IMR-90 (cell line): ENCODE results near the gene THSD8. TPM values are rescaled to one million over a fixed set of nuclear protein-coding genes. Genes with fewer than 3 reads are reported as not detected.

Experiments used
- ATAC-seq: fragments of 200-7000 bp; cut with Tn5 transposase; 2 replicates; pipeline ENCODE4 v1.9.1; 2020; ENCODE audit warnings: low read depth, mild to moderate bottlenecking, moderate library complexity
- BruUV-seq: library from RNA; stranded (reverse); fragments of 400-500 nt; replicated peaks from 2 replicates; lab custom pipeline; 2021; lab: Mats Ljungman, UMichigan
- CTCF ChIA-PET: fragments of 300-600 bp; formaldehyde crosslinking; extraction: SDS; loops from one replicate; lab custom pipeline; 2021; ENCODE audit warnings: antibody characterized with exemption; lab: Yijun Ruan, JAX
- POLR2A ChIA-PET: fragments of 300-600 bp; sonication (Branson Sonifier 250); formaldehyde crosslinking; loops from one replicate; lab custom pipeline; 2022; ENCODE audit warnings: antibody characterized with exemption; ENCODE audit not compliant: unreplicated experiment; lab: Charles Lee
- DNase-seq: peaks from one replicate; pipeline ENCODE4 v3.0.0; 2013
- H2AFZ ChIP-seq: replicated peaks from 2 replicates; pipeline ENCODE3; 2013; ENCODE audit warnings: low read length, mild to moderate bottlenecking; ENCODE audit not compliant: poor library complexity
- H2AK5ac ChIP-seq: 2 replicates; pipeline ENCODE4 v1.6.1; 2013; ENCODE audit warnings: low read depth, low read length, inconsistent platforms
- H2AK9ac ChIP-seq: replicated peaks from 2 replicates; pipeline ENCODE3; 2013; ENCODE audit warnings: mild to moderate bottlenecking, low read depth, low read length, moderate library complexity; ENCODE audit not compliant: poor library complexity
- H2BK120ac ChIP-seq: 2 replicates; pipeline ENCODE4 v1.6.1; 2013; ENCODE audit warnings: low read depth, low read length, inconsistent platforms
- H2BK15ac ChIP-seq: 3 replicates; pipeline ENCODE4 v1.6.1; 2013; ENCODE audit warnings: low read depth, low read length, inconsistent platforms
- H2BK20ac ChIP-seq: 2 replicates; pipeline ENCODE4 v1.6.1; 2013; ENCODE audit warnings: low read depth, mild to moderate bottlenecking, inconsistent platforms, low read length, moderate library complexity
- H2BK5ac ChIP-seq: 2 replicates; pipeline ENCODE4 v1.6.1; 2013; ENCODE audit warnings: mild to moderate bottlenecking, low read depth, low read length, inconsistent platforms; ENCODE audit not compliant: poor library complexity, severe bottlenecking
- H3K14ac ChIP-seq: replicated peaks from 2 replicates; pipeline ENCODE4 v1.6.1; 2013; ENCODE audit warnings: low read depth, low read length, inconsistent platforms
- H3K18ac ChIP-seq: 2 replicates; pipeline ENCODE4 v1.6.1; 2013; ENCODE audit warnings: low read depth, low read length, control low read depth
- H3K23ac ChIP-seq: 2 replicates; pipeline ENCODE4 v1.6.1; 2013; ENCODE audit warnings: low read depth, low read length, inconsistent platforms
- H3K27ac ChIP-seq: 2 replicates; pipeline ENCODE4 v1.5.1; 2013; ENCODE audit warnings: mild to moderate bottlenecking, control low read depth, low read length; ENCODE audit not compliant: insufficient read depth
- H3K27me3 ChIP-seq: 2 replicates; pipeline ENCODE4 v1.6.1; 2013; ENCODE audit warnings: low read length; ENCODE audit not compliant: control insufficient read depth, insufficient read depth
- H3K36me3 ChIP-seq: 2 replicates; pipeline ENCODE4 v1.6.1; 2013; ENCODE audit warnings: low read length, mixed read lengths; ENCODE audit not compliant: control insufficient read depth, insufficient read depth
- H3K4ac ChIP-seq: 2 replicates; pipeline ENCODE4 v1.6.1; 2013; ENCODE audit warnings: low read depth, low read length, inconsistent platforms
- H3K4me1 ChIP-seq: 2 replicates; pipeline ENCODE4 v1.6.1; 2013; ENCODE audit warnings: low read length, mixed read lengths; ENCODE audit not compliant: control insufficient read depth, insufficient read depth
- H3K4me2 ChIP-seq: 2 replicates; pipeline ENCODE4 v1.6.1; 2013; ENCODE audit warnings: low read depth, mild to moderate bottlenecking, control low read depth, low read length, moderate library complexity
- H3K4me3 ChIP-seq: 2 replicates; pipeline ENCODE4 v1.5.1; 2013; ENCODE audit warnings: low read depth, mild to moderate bottlenecking, control low read depth, low read length, moderate library complexity; ENCODE audit not compliant: insufficient read depth
- H3K56ac ChIP-seq: 2 replicates; pipeline ENCODE4 v1.6.1; 2013; ENCODE audit warnings: low read length, inconsistent platforms; ENCODE audit not compliant: insufficient read depth; ENCODE audit errors: extremely low read depth
- H3K79me1 ChIP-seq, 2 experiments: 2 replicates each; pipeline ENCODE4 v1.6.1; 2013; ENCODE audit warnings: low read length in 2 of 2, inconsistent platforms in 1 of 2, low read depth in 1 of 2
- H3K9ac ChIP-seq: 2 replicates; pipeline ENCODE4 v1.6.1; 2013; ENCODE audit warnings: low read depth, low read length, control low read depth
- H3K9me1 ChIP-seq: 2 replicates; pipeline ENCODE4 v1.6.1; 2013; ENCODE audit warnings: low read length, inconsistent platforms; ENCODE audit not compliant: insufficient read depth
- H3K9me3 ChIP-seq: 2 replicates; pipeline ENCODE4 v1.6.1; 2013; ENCODE audit warnings: low read length; ENCODE audit not compliant: control insufficient read depth, insufficient read depth
- H4K20me1 ChIP-seq: 2 replicates; pipeline ENCODE4 v1.6.1; 2013; ENCODE audit warnings: low read length, inconsistent platforms; ENCODE audit not compliant: insufficient read depth
- H4K5ac ChIP-seq: 2 replicates; pipeline ENCODE4 v1.6.1; 2013; ENCODE audit warnings: mild to moderate bottlenecking, low read depth, low read length, control low read depth
- H4K8ac ChIP-seq, 2 experiments: 2 replicates each; pipeline ENCODE4 v1.6.1; 2013; ENCODE audit warnings: low read depth in 2 of 2, low read length in 2 of 2, control low read depth in 1 of 2, inconsistent platforms in 1 of 2
- H4K91ac ChIP-seq: 2 replicates; pipeline ENCODE4 v1.6.1; 2013; ENCODE audit warnings: low read depth, low read length, inconsistent platforms; ENCODE audit not compliant: insufficient read depth
- MAFK ChIP-seq: IDR thresholded peaks from 2 replicates; pipeline ENCODE4 v1.6.1; 2012; ENCODE audit warnings: low read depth, low read length, improper control_type of control experiment
- RCOR1 ChIP-seq: IDR thresholded peaks from 2 replicates; pipeline ENCODE4 v1.6.1; 2012; ENCODE audit warnings: mild to moderate bottlenecking, low read length, improper control_type of control experiment; ENCODE audit not compliant: insufficient replicate concordance
- WGBS, 2 experiments: methylation state at CpG; one replicate each; pipeline versions ENCODE4 v1.1.5 to v1.1.7; 2013; ENCODE audit warnings: missing lambda C conversion rate in 2 of 2; ENCODE audit not compliant: insufficient read length in 1 of 2; ENCODE audit errors: extremely low coverage in 2 of 2; 5-methylcytosine and 5-hydroxymethylcytosine counted together
- dilution Hi-C: fragments of 300-500 bp; cut with HindIII; formaldehyde crosslinking; loops from one replicate; pipeline ENCODE4 v1.14.3; 2018; ENCODE audit warnings: low sequenced_read_pairs; ENCODE audit not compliant: unreplicated experiment
- in situ Hi-C: fragments of 300-500 bp; cut with MboI; formaldehyde crosslinking; loops from 3 replicates; pipeline ENCODE4 v1.14.3; 2019; ENCODE audit warnings: low sequenced_read_pairs, inconsistent platforms, mixed read lengths
- intact Hi-C: fragments of 100-400 bp; cut with micrococcal nuclease; formaldehyde crosslinking; loops from 2 replicates; pipeline ENCODE4 v1.10.0; 2022
- polyA plus RNA-seq, 3 experiments: library from polyadenylated mRNA; depleted of rRNA; stranded (reverse); fragments of >200 nt; gene quantifications; 2 replicates each; pipeline ENCODE4 v1.2.3, GENCODE V29; 2012; ENCODE audit warnings: low replicate concordance in 1 of 3
- total RNA-seq: library from RNA; depleted of rRNA; stranded (reverse); fragments of >200 nt; gene quantifications from 2 replicates; pipeline ENCODE4 v1.2.3, GENCODE V29; 2012
- TF ChIP-seq, protein P1 (sequence below): fragments of 150-350 bp; IDR thresholded peaks from 2 replicates; pipeline ENCODE4 v1.6.1; 2016; ENCODE audit warnings: low read depth, mild to moderate bottlenecking, low read length, moderate library complexity, borderline replicate concordance

The THSD8 gene
- total and polyA plus RNA-seq, 2 of the 4 experiments (the other 2 are of a cell fraction): 0.68 TPM; not detected in 1

GRCh38 chr19:12833418-12833737, 31.5 kb downstream of the THSD8 start:
- Histone ChIP-seq H2AK9ac (no peak overlapping the region), H3K18ac (no peak overlapping the region)
- POLR2A ChIA-PET: no interaction called here

More at GRCh38 chr19:12833418-12833737, 31.5 kb downstream of the THSD8 start:
- Histone ChIP-seq H3K56ac (no peak overlapping the region), H2BK120ac (no peak overlapping the region), H3K4me3 (no peak overlapping the region), H2BK20ac (no peak overlapping the region), H3K79me1 (no peaks in the 10 kb centered on the region), H3K9me3 (no peaks in the 10 kb centered on the region; the same call in 1 of the 2 replicates), H4K20me1 (peaks cover 21% of the 10 kb centered on the region), H3K14ac (no peak overlapping the region), H3K4me1 (peaks cover 3% of the 10 kb centered on the region; the same call in 1 of the 2 replicates), H4K91ac (no peak overlapping the region), H4K5ac (no peak overlapping the region), H4K8ac (no peak overlapping the region), H3K23ac (no peak overlapping the region), H3K36me3 (no peaks in the 10 kb centered on the region), H3K4ac (no peak overlapping the region), H3K27ac (no peak overlapping the region), H3K9ac (no peak overlapping the region), H3K27me3 (peaks cover 48% of the 10 kb centered on the region), H2AFZ (no peak overlapping the region), H2AK5ac (no peak overlapping the region), H2BK15ac (no peak overlapping the region), H3K4me2 (no peak overlapping the region), H3K9me1 (0 out of 2 replicates have a peak, but pooled peaks cover 8% of the 10 kb centered on the region), H2BK5ac (no peak overlapping the region)
- no TSS peak for BruUV-seq
- dilution Hi-C loops: no loop called here
- DNase-seq (no peak), ATAC-seq (no peak)
- CTCF ChIA-PET: no interaction called here
- intact Hi-C loops: no loop called here
- TF ChIP-seq, protein P1, sequence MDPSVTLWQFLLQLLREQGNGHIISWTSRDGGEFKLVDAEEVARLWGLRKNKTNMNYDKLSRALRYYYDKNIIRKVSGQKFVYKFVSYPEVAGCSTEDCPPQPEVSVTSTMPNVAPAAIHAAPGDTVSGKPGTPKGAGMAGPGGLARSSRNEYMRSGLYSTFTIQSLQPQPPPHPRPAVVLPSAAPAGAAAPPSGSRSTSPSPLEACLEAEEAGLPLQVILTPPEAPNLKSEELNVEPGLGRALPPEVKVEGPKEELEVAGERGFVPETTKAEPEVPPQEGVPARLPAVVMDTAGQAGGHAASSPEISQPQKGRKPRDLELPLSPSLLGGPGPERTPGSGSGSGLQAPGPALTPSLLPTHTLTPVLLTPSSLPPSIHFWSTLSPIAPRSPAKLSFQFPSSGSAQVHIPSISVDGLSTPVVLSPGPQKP: no peak
- TF ChIP-seq MAFK: no peak
- no peak for TF ChIP-seq RCOR1
- no CpG with 5 or more reads among the region's 5 CpGs for WGBS, 2 experiments
- in situ Hi-C loops: no loop called here
